WI38 (cell line): Measurements from ENCODE around the gene PPFIBP1.

Experiments
- H3K4me3 ChIP-seq: 2 replicates; pipeline ENCODE4 v1.5.1; 2011; ENCODE audit warnings: low read depth, mild to moderate bottlenecking, control low read depth, low read length
- CTCF ChIP-seq: IDR thresholded peaks from 2 replicates; pipeline ENCODE4 v1.5.1; 2012; ENCODE audit warnings: low read depth, mild to moderate bottlenecking, control low read depth, low read length

PPFIBP1 gene

DNA sequence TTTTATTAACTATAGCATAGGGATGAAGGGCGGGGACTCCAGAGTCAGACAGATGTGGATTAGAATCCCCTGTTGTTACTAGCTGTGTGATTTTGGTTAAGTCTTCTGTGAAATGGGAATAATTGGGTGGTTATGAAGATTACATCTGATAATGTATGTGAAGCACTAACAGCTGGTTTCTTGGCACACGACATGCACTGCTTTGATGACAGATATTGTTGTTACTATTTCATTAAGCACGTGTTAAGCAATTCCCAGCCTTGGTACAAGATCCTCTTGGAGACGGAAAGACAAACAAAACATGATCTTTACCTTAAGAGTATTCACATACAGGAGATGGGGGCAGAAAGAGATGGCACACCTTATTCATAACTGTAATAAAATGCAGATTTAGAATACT lies 7.9 kb downstream of the PPFIBP1 start:
- H3K4me3 ChIP-seq, result no peak overlapping the region
- TF ChIP-seq CTCF, result no peak

- no peak overlapping the region for H3K4me3 ChIP-seq
- TF ChIP-seq CTCF, result no peak
Measured at GRCh38 chr12:27534060-27534764, 10.2 kb downstream of the PPFIBP1 start.

DNA sequence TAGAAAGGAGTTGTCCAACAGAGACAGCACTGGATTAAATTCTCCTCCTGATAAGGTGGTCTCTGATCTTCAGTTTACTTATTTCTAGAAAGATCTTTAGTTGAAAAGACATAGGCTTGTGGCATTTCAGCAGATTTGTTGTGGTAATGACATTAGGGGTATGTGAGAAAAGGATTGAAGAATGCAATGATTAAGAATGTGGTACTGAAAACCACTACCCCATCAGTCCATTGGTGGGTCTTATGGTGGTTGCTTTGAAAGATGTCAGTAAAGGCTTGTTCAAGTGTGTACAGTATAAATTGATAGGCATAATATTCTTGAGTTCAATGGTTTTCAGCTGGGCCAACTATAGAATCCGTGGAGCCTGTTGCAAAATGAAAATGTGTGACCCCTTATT lies 10.8 kb downstream of the PPFIBP1 start:
- no peak for TF ChIP-seq CTCF
- H3K4me3 ChIP-seq, result no peak overlapping the region

DNA sequence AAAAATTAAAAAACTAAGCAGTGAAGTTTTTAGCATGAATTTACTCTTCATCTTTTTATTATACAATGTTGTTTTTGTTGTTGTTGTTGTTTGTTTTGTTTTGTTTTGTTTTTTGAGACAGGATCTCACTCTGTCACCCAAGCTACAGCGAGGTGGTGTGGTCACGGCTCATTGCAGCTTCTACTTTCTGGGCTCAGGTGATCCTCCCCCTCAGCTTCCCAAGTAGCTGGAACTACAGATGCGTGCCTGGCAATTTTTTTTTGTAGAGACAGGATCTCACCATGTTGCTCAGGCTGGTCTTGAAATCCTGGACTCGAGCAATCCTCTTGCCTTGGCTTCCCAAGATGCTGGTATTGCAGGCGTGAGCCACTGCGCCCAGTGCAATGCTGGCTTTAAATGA lies 11.3 kb downstream of the PPFIBP1 start:
- TF ChIP-seq CTCF, result no peak
- no peak overlapping the region for H3K4me3 ChIP-seq

GRCh38 chr12:27537855-27538675 lies 14.1 kb downstream of the PPFIBP1 start:
- TF ChIP-seq CTCF, result no peak
- no peak overlapping the region for H3K4me3 ChIP-seq

DNA sequence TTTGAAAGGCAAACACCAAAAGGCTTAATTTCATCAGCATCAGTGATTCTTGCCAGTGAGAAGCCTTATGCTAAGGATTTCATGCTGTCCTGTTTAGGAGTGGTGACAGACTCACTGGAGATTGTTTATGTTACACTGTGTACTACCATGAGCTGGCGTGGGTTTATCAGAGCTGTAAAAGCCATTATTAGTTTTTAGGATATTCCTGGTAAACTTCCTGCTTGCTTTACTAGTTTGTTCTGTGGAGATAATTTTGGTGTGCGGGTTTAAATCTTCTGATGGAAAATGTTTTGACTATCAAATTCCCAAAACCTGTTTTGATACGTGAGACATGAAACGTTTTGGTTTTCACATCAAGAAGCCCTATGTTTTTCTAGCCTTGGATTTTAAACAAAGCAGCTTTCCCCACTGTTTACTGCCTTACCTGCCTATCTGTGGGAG lies 15.2 kb downstream of the PPFIBP1 start:
- TF ChIP-seq CTCF, result no peak
- no peak overlapping the region for H3K4me3 ChIP-seq
